Measurements from ENCODE around the gene TREX2. TPM values are rescaled to one million over a fixed set of nuclear protein-coding genes. Genes with fewer than 3 reads are reported as not detected.

The TREX2 gene
- 1 to 10 TPM; 2.4 TPM for total RNA-seq

GRCh38 chrX:153445856-153446635 lies at the start of gene TREX2:
TSS of gene TREX2 (minus strand) at chrX:153446056. CDS start at chrX:153445430, 626 bp downstream.

GRCh38 chrX:153494541-153495361 lies 48.9 kb upstream of the TREX2 start, which contains the start of gene BGN:
TSS of gene BGN (plus strand) at chrX:153494980. CDS start at chrX:153504632, 9,652 bp downstream.

GRCh38 chrX:153470411-153471363 lies 24.8 kb upstream of the TREX2 start, which contains the start of gene HAUS7:
TSS of gene HAUS7 (minus strand) at chrX:153470576. CDS start at chrX:153470557, 19 bp downstream.

GRCh38 chrX:153411255-153411987 lies 34.4 kb downstream of the TREX2 start, which contains the start of gene ZFP92:
TSS of gene ZFP92 (plus strand) at chrX:153411472. CDS start at chrX:153418323, 6,851 bp downstream.

GRCh38 chrX:153401133-153401764 lies 44.6 kb downstream of the TREX2 start, which contains the start of gene PNMA6E:
TSS of gene PNMA6E (minus strand) at chrX:153401350. CDS start at chrX:153398849, 2,501 bp downstream.

Other genes starting within 250 kb of the TREX2 start
- not detected for gene PNMA6F, start 124.3 kb downstream of the TREX2 start, total RNA-seq
- 10 to 100 TPM; 29.5 to 30.1 TPM for gene ZNF275, start 111.9 kb downstream of the TREX2 start, total RNA-seq
- not detected for gene PNMA6E, start 44.7 kb downstream of the TREX2 start, total RNA-seq
- gene ZFP92, start 34.6 kb downstream of the TREX2 start, total RNA-seq: 1 to 10 TPM; 1.0 to 1.3 TPM
- gene HAUS7, start 24.5 kb upstream of the TREX2 start, total RNA-seq: 10 to 100 TPM; 38.7 to 39.3 TPM
- gene BGN, start 48.9 kb upstream of the TREX2 start, total RNA-seq: under 1 TPM in 1 of 2 experiments, not detected in 1; 0.17 TPM
- under 1 TPM in 1 of 2 experiments, not detected in 1; 0.05 TPM for gene ATP2B3, start 71.6 kb upstream of the TREX2 start, total RNA-seq
- gene CCNQ, start 153.1 kb upstream of the TREX2 start, total RNA-seq: 10 to 100 TPM; 22.9 to 23.6 TPM
- gene DUSP9, start 201.1 kb upstream of the TREX2 start, total RNA-seq: not detected
- under 1 TPM; 0.43 to 0.87 TPM for gene PNCK, start 227.8 kb upstream of the TREX2 start, total RNA-seq
- gene SLC6A8, start 241.9 kb upstream of the TREX2 start, total RNA-seq: 1 to 10 TPM; 1.4 to 1.5 TPM